GM23248 (cell line): ENCODE measurements around the gene LRP1.

ENCODE experiments used
- EZH2 ChIP-seq: fragments of 200-600 bp; sonication (generic); IDR thresholded peaks from 2 replicates; pipeline ENCODE4 v1.6.1; 2018; ENCODE audit warnings: antibody characterized with exemption, mild to moderate bottlenecking; ENCODE audit not compliant: insufficient read depth, poor library complexity, severe bottlenecking
- EZH2phosphoT487 ChIP-seq: fragments of 200-600 bp; sonication (generic); IDR thresholded peaks from 2 replicates; pipeline ENCODE4 v1.6.1; 2018; ENCODE audit warnings: antibody characterized with exemption, moderate library complexity, mild to moderate bottlenecking, low read depth; ENCODE audit not compliant: insufficient read depth

DNA sequence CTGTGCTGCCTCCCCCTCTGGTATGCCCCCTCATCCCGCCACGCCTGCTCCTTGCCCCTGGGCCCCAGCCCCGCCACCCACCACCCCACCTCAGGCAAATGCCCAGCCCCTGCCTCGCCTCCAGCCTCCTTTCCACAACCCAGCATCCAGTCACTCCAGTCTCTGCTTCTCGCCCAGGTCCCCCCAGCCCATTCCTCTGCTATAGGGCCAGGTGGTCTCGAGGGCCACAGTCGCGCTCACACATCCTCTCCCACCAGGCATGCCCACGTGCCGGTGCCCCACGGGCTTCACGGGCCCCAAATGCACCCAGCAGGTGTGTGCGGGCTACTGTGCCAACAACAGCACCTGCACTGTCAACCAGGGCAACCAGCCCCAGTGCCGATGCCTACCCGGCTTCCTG, 82.2 kb downstream of the LRP1 start:
- no peak for TF ChIP-seq EZH2
- no peak for TF ChIP-seq EZH2phosphoT487
